Activated T-helper 17 cell treated with anti-CD3 and anti-CD28 coated beads, Interleukin-2, amount 50 U/mL, for 72 hours (primary cell): ENCODE data around the gene DHPS. TPM values are rescaled to one million over a fixed set of nuclear protein-coding genes. Genes with fewer than 3 reads are reported as not detected.
A peak's percentile ranks its signal among the peaks of the same experiment; 100 is the strongest.

Experiments used
- ATAC-seq: fragments of 150-1000 bp; cut with Tn5 transposase; replicated peaks from 2 replicates; pipeline ENCODE4 v1.10.0; 2021; ENCODE audit warnings: mild to moderate bottlenecking, moderate library complexity
- H3K27ac Mint-ChIP-seq: one replicate; pipeline ENCODE4 v1.8.0; 2022; ENCODE audit warnings: mixed read lengths
- H3K27me3 Mint-ChIP-seq: one replicate; pipeline ENCODE4 v1.8.0; 2022; ENCODE audit warnings: mixed read lengths
- H3K36me3 Mint-ChIP-seq: one replicate; pipeline ENCODE4 v1.8.0; 2022; ENCODE audit warnings: low read depth, mild to moderate bottlenecking, mixed read lengths
- H3K4me1 Mint-ChIP-seq: one replicate; pipeline ENCODE4 v1.8.0; 2022; ENCODE audit warnings: mixed read lengths
- H3K4me3 Mint-ChIP-seq: one replicate; pipeline ENCODE4 v1.8.0; 2022; ENCODE audit warnings: mild to moderate bottlenecking, mixed read lengths
- H3K9me3 Mint-ChIP-seq: one replicate; pipeline ENCODE4 v1.8.0; 2022; ENCODE audit warnings: mixed read lengths
- total RNA-seq, 2 donors: library from RNA; stranded (reverse); gene quantifications; one replicate each; pipeline ENCODE4 v1.2.3, GENCODE V29; 2022

The DHPS gene
- total RNA-seq, 2 donors from 2014 or later: 125 to 167 TPM

- no peaks in the 10 kb centered on the region for H3K27me3 Mint-ChIP-seq
- H3K4me1 Mint-ChIP-seq: peaks cover 16% of the 10 kb centered on the region
- no peak overlapping the region for H3K4me3 Mint-ChIP-seq
- no peaks in the 10 kb centered on the region for H3K9me3 Mint-ChIP-seq
- H3K27ac Mint-ChIP-seq: no peak overlapping the region
- peaks cover 96% of the 10 kb centered on the region for H3K36me3 Mint-ChIP-seq
- no peak for ATAC-seq
Observed at GRCh38 chr19:12672744-12673143, 8.9 kb downstream of the DHPS start.

GRCh38 chr19:12670159-12670928 lies 11.3 kb downstream of the DHPS start:
- H3K4me1 Mint-ChIP-seq: peaks cover 6% of the 10 kb centered on the region
- H3K36me3 Mint-ChIP-seq: peaks cover 96% of the 10 kb centered on the region
- H3K27me3 Mint-ChIP-seq: no peaks in the 10 kb centered on the region
- ATAC-seq: no peak
- peak overlapping the region; percentile 92 for H3K4me3 Mint-ChIP-seq
- peak overlapping the region; percentile 99 for H3K27ac Mint-ChIP-seq
- no peaks in the 10 kb centered on the region for H3K9me3 Mint-ChIP-seq

DNA sequence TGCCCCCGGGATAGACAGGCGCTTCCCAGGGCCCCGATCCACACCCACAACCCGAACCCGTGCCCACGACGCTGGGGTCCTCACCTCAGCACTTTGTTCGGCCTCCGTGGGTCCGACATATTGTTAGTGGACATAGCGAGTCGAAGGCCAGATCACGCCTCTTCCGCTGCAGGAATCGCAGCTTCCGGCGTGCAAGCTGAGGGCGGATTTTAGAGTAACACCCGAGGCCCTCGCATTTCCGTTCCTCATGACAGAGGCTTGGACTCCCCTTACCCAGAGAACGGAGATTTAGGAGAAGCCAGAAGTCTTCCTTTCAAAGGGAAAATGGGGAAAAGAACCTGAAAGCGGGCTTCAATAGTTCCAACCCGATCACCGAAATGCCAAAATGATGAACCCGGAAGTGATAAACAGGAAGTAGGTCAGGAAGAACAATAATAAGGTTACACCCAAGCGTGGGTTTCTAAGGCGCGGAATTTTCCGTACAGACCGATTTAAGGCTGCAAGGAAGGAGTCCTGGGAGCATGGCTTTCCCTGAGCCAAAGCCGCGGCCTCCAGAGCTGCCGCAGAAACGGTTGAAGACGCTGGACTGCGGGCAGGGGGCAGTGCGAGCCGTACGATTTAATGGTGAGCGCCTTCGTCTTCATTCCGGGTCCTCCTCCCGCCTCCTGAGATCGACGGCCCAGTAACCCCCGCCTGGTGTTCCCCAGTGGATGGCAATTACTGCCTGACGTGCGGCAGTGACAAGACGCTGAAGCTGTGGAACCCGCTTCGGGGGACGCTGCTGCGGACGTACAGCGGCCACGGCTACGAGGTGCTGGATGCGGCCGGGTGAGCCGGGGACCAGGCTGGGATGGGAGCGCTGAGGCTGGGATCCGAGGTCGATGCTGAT lies 12.2 kb downstream of the DHPS start:
- Mint-ChIP-seq H3K9me3 (no peaks in the 10 kb centered on the region), H3K36me3 (peaks cover 96% of the 10 kb centered on the region), H3K4me3 (peak overlapping the region; percentile 92), H3K27me3 (no peaks in the 10 kb centered on the region), H3K4me1 (peaks cover 6% of the 10 kb centered on the region), H3K27ac (peak overlapping the region; percentile 99)
- ATAC-seq: peak; percentile 30

DNA sequence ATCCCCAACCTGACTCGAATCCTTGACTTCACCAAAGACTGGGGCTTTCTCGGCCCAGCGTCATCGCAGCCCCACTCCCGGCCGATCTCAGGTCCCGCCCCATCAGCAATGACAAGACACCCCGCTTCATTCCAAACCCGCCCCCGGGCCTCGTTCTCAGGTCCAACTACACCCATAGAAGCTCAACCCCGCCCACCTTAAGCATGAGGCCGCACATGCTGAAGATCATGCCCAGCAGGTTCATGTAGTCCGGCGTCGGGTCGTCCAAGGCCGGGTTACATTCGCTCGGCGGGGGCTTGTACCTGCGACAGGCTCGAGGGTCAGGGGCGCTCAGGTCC lies 12.8 kb downstream of the DHPS start:
- no peaks in the 10 kb centered on the region for H3K27me3 Mint-ChIP-seq
- peaks cover 6% of the 10 kb centered on the region for H3K4me1 Mint-ChIP-seq
- peak overlapping the region; percentile 99 for H3K27ac Mint-ChIP-seq

GRCh38 chr19:12668346-12668745 lies 13.3 kb downstream of the DHPS start:
- Mint-ChIP-seq H3K4me1 (peaks cover 6% of the 10 kb centered on the region), H3K27me3 (no peaks in the 10 kb centered on the region), H3K4me3 (peak overlapping the region; percentile 92), H3K27ac (peak overlapping the region; percentile 99), H3K9me3 (no peaks in the 10 kb centered on the region), H3K36me3 (peaks cover 96% of the 10 kb centered on the region)
- ATAC-seq: no peak

More for the DNA sequence above, 12.8 kb downstream of the DHPS start:
- peak overlapping the region; percentile 92 for H3K4me3 Mint-ChIP-seq
- ATAC-seq: peak; percentile 18
- H3K9me3 Mint-ChIP-seq: no peaks in the 10 kb centered on the region
- peaks cover 96% of the 10 kb centered on the region for H3K36me3 Mint-ChIP-seq

GRCh38 chr19:12667731-12668302 lies 13.9 kb downstream of the DHPS start:
- Mint-ChIP-seq H3K27me3 (no peaks in the 10 kb centered on the region), H3K9me3 (no peaks in the 10 kb centered on the region), H3K4me3 (peak overlapping the region; percentile 92), H3K36me3 (peaks cover 96% of the 10 kb centered on the region), H3K27ac (peak overlapping the region; percentile 99), H3K4me1 (peaks cover 6% of the 10 kb centered on the region)
- ATAC-seq: no peak

- peaks cover 95% of the 10 kb centered on the region for H3K36me3 Mint-ChIP-seq
- peak; percentile 82 for ATAC-seq
- no peaks in the 10 kb centered on the region for H3K9me3 Mint-ChIP-seq
- peak within 1 kb of the TSS; percentile 92 for H3K4me3 Mint-ChIP-seq
- H3K4me1 Mint-ChIP-seq: no peaks in the 10 kb centered on the region
- peak within 1 kb of the TSS; percentile 90 for H3K27ac Mint-ChIP-seq
- no peaks in the 10 kb centered on the region for H3K27me3 Mint-ChIP-seq
Observed at GRCh38 chr19:12666265-12667048, 15.2 kb downstream of the DHPS start, which contains the start of the genes MAN2B1 and WDR83. MAN2B1 (minus strand) TSS chr19:12666742; CDS start chr19:12666701, 41 bp downstream. WDR83 (plus strand) TSS chr19:12666807; CDS start chr19:12669791, 2,984 bp downstream.

DNA sequence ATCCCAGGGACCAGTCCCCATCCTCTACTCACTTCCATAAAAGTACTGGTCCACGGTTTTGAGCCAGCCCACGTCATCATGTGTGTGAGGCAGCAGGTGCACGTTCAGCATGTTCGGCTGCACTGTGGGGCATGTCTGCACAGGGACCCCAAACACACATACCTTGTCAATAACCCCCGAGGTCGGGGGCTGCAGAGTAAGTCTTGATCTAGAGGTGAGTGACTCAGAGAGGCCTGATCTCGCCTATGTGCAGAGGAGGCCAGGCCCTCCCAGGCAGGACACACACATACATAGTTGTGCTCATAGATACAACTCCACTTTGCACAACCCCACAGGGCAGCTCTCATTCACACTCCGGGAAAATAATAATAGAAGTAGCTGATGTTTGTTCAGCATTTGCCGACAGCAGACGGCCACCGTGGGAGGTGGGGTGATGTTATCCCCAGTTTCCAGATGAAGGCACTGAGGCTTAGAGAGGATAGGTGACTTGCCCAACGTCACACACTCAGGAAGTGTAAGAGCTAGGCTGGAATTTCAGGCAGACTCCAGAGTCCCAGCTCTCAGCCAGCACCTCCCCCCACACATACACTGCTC lies 15.9 kb downstream of the DHPS start:
- H3K4me3 Mint-ChIP-seq: peak overlapping the region; percentile 92
- ATAC-seq: peak; percentile 37
- H3K27ac Mint-ChIP-seq: peak overlapping the region; percentile 90
- no peaks in the 10 kb centered on the region for H3K27me3 Mint-ChIP-seq
- H3K4me1 Mint-ChIP-seq: no peaks in the 10 kb centered on the region
- H3K36me3 Mint-ChIP-seq: peaks cover 98% of the 10 kb centered on the region
- no peaks in the 10 kb centered on the region for H3K9me3 Mint-ChIP-seq

GRCh38 chr19:12665281-12665573 lies 16.5 kb downstream of the DHPS start:
- ATAC-seq: peak; percentile 25
- H3K4me3 Mint-ChIP-seq: peak overlapping the region; percentile 92
- peak overlapping the region; percentile 90 for H3K27ac Mint-ChIP-seq
- H3K4me1 Mint-ChIP-seq: no peaks in the 10 kb centered on the region
- H3K36me3 Mint-ChIP-seq: peaks cover 98% of the 10 kb centered on the region
- H3K27me3 Mint-ChIP-seq: no peaks in the 10 kb centered on the region
- H3K9me3 Mint-ChIP-seq: no peaks in the 10 kb centered on the region

DNA sequence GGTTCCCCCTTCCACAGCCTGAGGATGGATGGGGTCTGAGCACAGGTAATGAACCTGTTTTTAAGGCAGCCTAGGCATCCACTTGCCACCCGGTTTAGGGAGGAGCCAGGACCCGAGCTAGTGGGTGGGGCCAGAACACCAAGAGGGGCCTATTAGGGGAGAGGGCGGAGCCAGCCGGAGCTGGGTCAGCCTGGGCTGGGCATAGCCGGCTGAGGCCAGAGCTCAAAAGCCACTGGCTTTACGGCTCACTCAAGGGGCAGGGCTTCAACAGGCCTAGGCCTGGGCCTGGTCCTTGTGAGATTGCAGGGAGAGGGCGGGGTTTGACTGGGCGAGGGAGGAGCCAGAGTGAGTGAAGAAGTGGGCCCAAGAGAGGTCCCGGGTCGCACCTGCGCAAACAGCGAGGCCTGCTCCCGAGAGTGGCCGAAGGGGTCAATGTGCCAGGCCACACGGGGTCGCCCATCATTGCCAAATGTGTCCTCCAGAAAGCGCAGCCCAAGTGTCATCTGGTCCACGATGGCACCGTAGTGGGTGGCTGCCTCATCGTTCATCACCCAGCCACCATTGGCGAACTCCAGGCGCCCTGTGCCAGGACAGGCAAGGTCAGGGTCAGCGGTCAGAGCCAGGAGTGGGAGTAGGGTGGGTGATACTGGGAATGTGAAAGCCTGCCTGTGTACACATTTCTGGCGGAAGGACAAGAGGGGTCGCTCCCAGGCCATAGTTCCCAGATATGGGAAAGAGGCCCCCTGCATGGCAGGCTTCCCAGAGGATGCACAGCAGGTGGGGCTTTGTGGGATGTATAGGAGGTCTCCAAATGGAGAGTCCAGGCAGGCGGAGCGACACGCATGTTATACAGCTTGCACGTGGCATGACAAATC lies 17.0 kb downstream of the DHPS start:
- Mint-ChIP-seq H3K27me3 (no peaks in the 10 kb centered on the region), H3K36me3 (peaks cover 98% of the 10 kb centered on the region), H3K4me1 (no peaks in the 10 kb centered on the region)

DNA sequence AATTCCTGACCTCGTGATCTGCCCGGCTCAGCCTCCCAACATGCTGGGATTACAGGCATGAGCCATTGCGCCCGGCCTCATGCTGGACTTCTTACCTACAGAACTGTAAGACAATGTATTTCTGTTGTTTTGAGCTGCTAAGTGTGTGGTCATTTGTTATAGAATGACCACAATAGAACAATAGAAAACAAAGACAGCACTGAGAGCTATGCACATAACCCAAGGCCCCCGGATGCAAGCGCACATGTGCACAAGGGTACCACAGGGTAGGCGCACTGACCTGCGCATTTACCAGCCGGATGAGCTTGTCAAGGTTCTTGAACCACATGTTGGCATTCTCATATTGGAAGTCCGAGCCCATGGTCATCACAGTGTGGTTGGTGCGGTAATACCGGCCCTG lies 20.7 kb downstream of the DHPS start:
- ATAC-seq: no peak
- Mint-ChIP-seq H3K4me1 (no peaks in the 10 kb centered on the region), H3K27me3 (no peaks in the 10 kb centered on the region), H3K27ac (no peak overlapping the region), H3K9me3 (no peaks in the 10 kb centered on the region), H3K4me3 (no peak overlapping the region), H3K36me3 (peaks cover 98% of the 10 kb centered on the region)

More for the DNA sequence above, 17.0 kb downstream of the DHPS start:
- Mint-ChIP-seq H3K27ac (peak overlapping the region; percentile 90), H3K9me3 (no peaks in the 10 kb centered on the region), H3K4me3 (peak overlapping the region; percentile 92)
- no peak for ATAC-seq

DNA sequence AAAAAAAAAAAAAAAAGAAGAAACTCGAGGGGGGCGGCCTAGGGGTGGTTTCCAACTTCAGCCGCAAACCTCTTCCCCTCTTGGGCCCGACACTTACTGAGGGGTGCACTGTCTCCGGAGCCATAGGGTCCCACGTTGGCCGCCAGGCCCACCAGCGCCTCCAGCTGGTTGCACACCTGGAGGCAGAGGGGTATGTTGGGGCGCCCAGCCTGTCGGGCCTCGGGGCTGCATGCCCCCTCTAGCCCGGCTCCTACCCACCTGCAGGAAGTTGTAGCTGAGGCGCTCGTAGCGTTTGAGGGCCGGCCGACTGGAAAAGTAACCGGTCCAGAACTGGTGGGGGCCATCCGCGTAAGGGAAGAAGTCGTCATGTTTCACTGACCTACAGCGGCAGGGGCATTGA lies 23.7 kb downstream of the DHPS start:
- Mint-ChIP-seq H3K4me1 (peaks cover 5% of the 10 kb centered on the region), H3K9me3 (no peaks in the 10 kb centered on the region), H3K4me3 (no peak overlapping the region), H3K27me3 (no peaks in the 10 kb centered on the region), H3K27ac (no peak overlapping the region), H3K36me3 (peaks cover 94% of the 10 kb centered on the region)
- ATAC-seq: no peak
